ENCODE data around the gene AGAP1.
"Not testable (repeated sequence)": the region's sequence is repeated elsewhere in the genome, so short reads cannot be mapped to it uniquely, and the experiment has no call there.

The AGAP1 gene

GRCh38 chr2:236061899-236062298 lies 568.1 kb downstream of the AGAP1 start:
- Histone ChIP-seq H3K9me3 (ENCODE audit: control insufficient read depth in 2 of 2, low read length in 2 of 2) (peaks cover 0 to 3% of the 10 kb centered on the region in 2 donors), H3K9ac (ENCODE audit: low read depth in 1 of 2, low read length in 2 of 2) (no peak overlapping the region), H3K4me3 (ENCODE audit: low read length in 2 of 2) (no peak overlapping the region), H3K27me3 (ENCODE audit: control insufficient read depth in 2 of 2, insufficient read depth in 2 of 2, low read length in 2 of 2) (no peaks in the 10 kb centered on the region), H3K4me1 (ENCODE audit: control insufficient read depth in 2 of 2, insufficient read depth in 2 of 2, low read length in 2 of 2) (no peaks in the 10 kb centered on the region), H3K27ac (ENCODE audit: low read depth in 2 of 2, low read length in 2 of 2) (no peak overlapping the region), H3K36me3 (ENCODE audit: control insufficient read depth in 2 of 2, insufficient read depth in 2 of 2, low read length in 2 of 2) (peaks cover 10 to 19% of the 10 kb centered on the region in 2 donors)

- H3K9ac ChIP-seq (ENCODE audit: low read depth in 1 of 2, low read length in 2 of 2); H3K27ac ChIP-seq (ENCODE audit: low read depth in 2 of 2, low read length in 2 of 2); H3K9me3 ChIP-seq (ENCODE audit: control insufficient read depth in 2 of 2, low read length in 2 of 2); H3K27me3 ChIP-seq (ENCODE audit: control insufficient read depth in 2 of 2, insufficient read depth in 2 of 2, low read length in 2 of 2); H3K4me1 ChIP-seq (ENCODE audit: control insufficient read depth in 2 of 2, insufficient read depth in 2 of 2, low read length in 2 of 2); H3K4me3 ChIP-seq (ENCODE audit: low read length in 2 of 2): not testable (repeated sequence)
- H3K36me3 ChIP-seq (ENCODE audit: control insufficient read depth in 2 of 2, insufficient read depth in 2 of 2, low read length in 2 of 2) = peaks cover 9 to 19% of the 10 kb centered on the region in 2 donors
Measured at GRCh38 chr2:236062806-236063205, 569.0 kb downstream of the AGAP1 start.

GRCh38 chr2:236063994-236064393 lies 570.2 kb downstream of the AGAP1 start:
- Histone ChIP-seq H3K9ac (ENCODE audit: low read depth in 1 of 2, low read length in 2 of 2) (no peak overlapping the region), H3K4me3 (ENCODE audit: low read length in 2 of 2) (no peak overlapping the region), H3K27me3 (ENCODE audit: control insufficient read depth in 2 of 2, insufficient read depth in 2 of 2, low read length in 2 of 2) (no peaks in the 10 kb centered on the region), H3K4me1 (ENCODE audit: control insufficient read depth in 2 of 2, insufficient read depth in 2 of 2, low read length in 2 of 2) (no peaks in the 10 kb centered on the region), H3K27ac (ENCODE audit: low read depth in 2 of 2, low read length in 2 of 2) (no peak overlapping the region), H3K36me3 (ENCODE audit: control insufficient read depth in 2 of 2, insufficient read depth in 2 of 2, low read length in 2 of 2) (peaks cover 4 to 8% of the 10 kb centered on the region in 2 donors), H3K9me3 (ENCODE audit: control insufficient read depth in 2 of 2, low read length in 2 of 2) (no peaks in the 10 kb centered on the region)

DNA sequence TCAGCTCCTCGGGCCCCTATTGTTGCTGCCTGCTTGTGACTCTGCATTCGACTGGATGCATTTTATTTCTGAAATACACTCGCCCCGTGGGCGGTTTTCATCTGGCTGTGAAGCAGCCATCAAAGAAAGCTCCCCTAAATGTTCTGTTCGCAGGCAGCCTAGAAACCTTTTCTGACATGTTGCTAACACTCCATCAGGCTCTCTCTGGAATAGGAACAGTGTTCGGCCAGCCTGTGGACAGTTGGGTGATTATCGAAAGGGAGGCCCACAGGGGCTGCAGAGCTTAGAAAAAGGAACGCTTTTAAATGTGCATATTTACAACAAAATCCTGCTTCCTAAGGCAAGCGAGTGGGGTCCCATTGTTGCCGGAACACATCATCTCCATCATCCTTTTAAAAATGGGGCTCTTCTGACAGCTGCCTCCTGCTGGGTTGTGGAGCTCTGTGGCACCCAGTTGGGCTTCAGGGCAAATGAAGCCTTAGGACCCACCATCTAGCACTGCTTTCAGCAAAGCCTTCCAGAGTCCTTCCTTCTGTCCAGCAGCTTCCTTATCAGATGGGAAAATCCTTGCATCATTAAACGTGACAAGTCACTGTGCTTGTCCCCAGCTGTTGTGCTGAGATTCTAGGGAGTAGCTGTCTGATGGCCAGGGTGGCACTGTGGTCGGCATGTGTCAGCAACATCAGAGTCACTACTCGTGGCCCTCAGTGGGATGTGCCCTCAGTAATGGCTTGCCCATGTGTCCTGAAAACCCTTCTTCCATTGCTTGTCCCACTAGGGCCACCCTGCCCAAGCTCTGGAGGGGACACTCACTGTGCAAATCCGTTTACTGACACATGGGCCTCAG lies 571.7 kb downstream of the AGAP1 start:
- H3K9ac ChIP-seq (ENCODE audit: low read depth in 1 of 2, low read length in 2 of 2) = no peak overlapping the region
- peaks cover 4 to 9% of the 10 kb centered on the region in 2 donors for H3K36me3 ChIP-seq (ENCODE audit: control insufficient read depth in 2 of 2, insufficient read depth in 2 of 2, low read length in 2 of 2)
- H3K4me1 ChIP-seq (ENCODE audit: control insufficient read depth in 2 of 2, insufficient read depth in 2 of 2, low read length in 2 of 2) = no peaks in the 10 kb centered on the region
- H3K27ac ChIP-seq (ENCODE audit: low read depth in 2 of 2, low read length in 2 of 2) = no peak overlapping the region
- no peaks in the 10 kb centered on the region for H3K27me3 ChIP-seq (ENCODE audit: control insufficient read depth in 2 of 2, insufficient read depth in 2 of 2, low read length in 2 of 2)
- no peaks in the 10 kb centered on the region for H3K9me3 ChIP-seq (ENCODE audit: control insufficient read depth in 2 of 2, low read length in 2 of 2)
- no peak overlapping the region for H3K4me3 ChIP-seq (ENCODE audit: low read length in 2 of 2)

- no peak overlapping the region for H3K27ac ChIP-seq (ENCODE audit: low read depth in 2 of 2, low read length in 2 of 2)
- no peak overlapping the region for H3K9ac ChIP-seq (ENCODE audit: low read depth in 1 of 2, low read length in 2 of 2)
- no peaks in the 10 kb centered on the region for H3K27me3 ChIP-seq (ENCODE audit: control insufficient read depth in 2 of 2, insufficient read depth in 2 of 2, low read length in 2 of 2)
- H3K4me3 ChIP-seq (ENCODE audit: low read length in 2 of 2) = no peak overlapping the region
- H3K4me1 ChIP-seq (ENCODE audit: control insufficient read depth in 2 of 2, insufficient read depth in 2 of 2, low read length in 2 of 2) = peaks cover 3 to 6% of the 10 kb centered on the region in 2 donors
- no peaks in the 10 kb centered on the region for H3K9me3 ChIP-seq (ENCODE audit: control insufficient read depth in 2 of 2, low read length in 2 of 2)
- peaks cover 4% of the 10 kb centered on the region in 2 donors for H3K36me3 ChIP-seq (ENCODE audit: control insufficient read depth in 2 of 2, insufficient read depth in 2 of 2, low read length in 2 of 2)
Measured at GRCh38 chr2:236070236-236070635, 576.4 kb downstream of the AGAP1 start.

GRCh38 chr2:236073246-236073645 lies 579.4 kb downstream of the AGAP1 start:
- no peak overlapping the region for H3K27ac ChIP-seq (ENCODE audit: low read depth in 2 of 2, low read length in 2 of 2)

GRCh38 chr2:236073867-236074655 lies 580.2 kb downstream of the AGAP1 start:
- Histone ChIP-seq H3K4me1 (ENCODE audit: control insufficient read depth in 2 of 2, insufficient read depth in 2 of 2, low read length in 2 of 2) (peaks cover 16 to 18% of the 10 kb centered on the region in 2 donors), H3K27ac (ENCODE audit: low read depth in 2 of 2, low read length in 2 of 2) (no peak overlapping the region), H3K36me3 (ENCODE audit: control insufficient read depth in 2 of 2, insufficient read depth in 2 of 2, low read length in 2 of 2) (peaks cover 0 to 6% of the 10 kb centered on the region in 2 donors), H3K9me3 (ENCODE audit: control insufficient read depth in 2 of 2, low read length in 2 of 2) (no peaks in the 10 kb centered on the region), H3K9ac (ENCODE audit: low read depth in 1 of 2, low read length in 2 of 2) (no peak overlapping the region), H3K27me3 (ENCODE audit: control insufficient read depth in 2 of 2, insufficient read depth in 2 of 2, low read length in 2 of 2) (no peaks in the 10 kb centered on the region), H3K4me3 (ENCODE audit: low read length in 2 of 2) (no peak overlapping the region)

More at GRCh38 chr2:236073246-236073645, 579.4 kb downstream of the AGAP1 start:
- Histone ChIP-seq H3K9ac (ENCODE audit: low read depth in 1 of 2, low read length in 2 of 2) (no peak overlapping the region), H3K27me3 (ENCODE audit: control insufficient read depth in 2 of 2, insufficient read depth in 2 of 2, low read length in 2 of 2) (no peaks in the 10 kb centered on the region), H3K9me3 (ENCODE audit: control insufficient read depth in 2 of 2, low read length in 2 of 2) (no peaks in the 10 kb centered on the region), H3K4me1 (ENCODE audit: control insufficient read depth in 2 of 2, insufficient read depth in 2 of 2, low read length in 2 of 2) (peaks cover 10 to 12% of the 10 kb centered on the region in 2 donors), H3K4me3 (ENCODE audit: low read length in 2 of 2) (no peak overlapping the region), H3K36me3 (ENCODE audit: control insufficient read depth in 2 of 2, insufficient read depth in 2 of 2, low read length in 2 of 2) (peaks cover 0 to 6% of the 10 kb centered on the region in 2 donors)

DNA sequence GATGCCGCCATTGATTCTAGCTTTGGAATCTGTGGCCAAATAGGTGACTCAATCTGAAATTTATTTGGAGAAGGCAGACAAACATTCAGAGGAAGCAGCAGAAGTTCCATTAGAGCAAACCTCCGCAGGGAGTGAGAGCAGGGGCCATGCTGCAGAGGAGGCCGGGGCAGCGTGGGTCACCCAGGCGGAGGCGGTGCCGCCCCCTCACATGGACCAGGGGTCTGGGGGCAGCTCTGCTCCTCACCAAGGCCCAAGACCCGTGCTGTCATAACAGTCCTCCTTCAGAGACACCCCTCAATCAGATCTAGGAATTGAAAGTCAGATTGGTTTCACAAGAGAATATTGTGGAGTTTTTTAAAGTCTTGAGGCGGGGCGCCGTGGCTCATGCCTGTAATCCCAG lies 582.0 kb downstream of the AGAP1 start:
- H3K4me1 ChIP-seq (ENCODE audit: control insufficient read depth in 2 of 2, insufficient read depth in 2 of 2, low read length in 2 of 2) = peaks cover 16 to 19% of the 10 kb centered on the region in 2 donors
- no peak overlapping the region for H3K4me3 ChIP-seq (ENCODE audit: low read length in 2 of 2)
- H3K27me3 ChIP-seq (ENCODE audit: control insufficient read depth in 2 of 2, insufficient read depth in 2 of 2, low read length in 2 of 2) = no peaks in the 10 kb centered on the region
- peaks cover 0 to 2% of the 10 kb centered on the region in 2 donors for H3K36me3 ChIP-seq (ENCODE audit: control insufficient read depth in 2 of 2, insufficient read depth in 2 of 2, low read length in 2 of 2)
- H3K9me3 ChIP-seq (ENCODE audit: control insufficient read depth in 2 of 2, low read length in 2 of 2) = no peaks in the 10 kb centered on the region
- H3K9ac ChIP-seq (ENCODE audit: low read depth in 1 of 2, low read length in 2 of 2) = no peak overlapping the region
- no peak overlapping the region for H3K27ac ChIP-seq (ENCODE audit: low read depth in 2 of 2, low read length in 2 of 2)

GRCh38 chr2:236078297-236079255 lies 584.7 kb downstream of the AGAP1 start:
- peak overlapping the region; percentile 50 to 52 for H3K27ac ChIP-seq (ENCODE audit: low read depth in 2 of 2, low read length in 2 of 2)
- H3K27me3 ChIP-seq (ENCODE audit: control insufficient read depth in 2 of 2, insufficient read depth in 2 of 2, low read length in 2 of 2) = no peaks in the 10 kb centered on the region
- H3K9ac ChIP-seq (ENCODE audit: low read depth in 1 of 2, low read length in 2 of 2) = peak overlapping the region in 1 of 2 donors; percentile 16
- H3K9me3 ChIP-seq (ENCODE audit: control insufficient read depth in 2 of 2, low read length in 2 of 2) = no peaks in the 10 kb centered on the region
- peaks cover 0 to 2% of the 10 kb centered on the region in 2 donors for H3K36me3 ChIP-seq (ENCODE audit: control insufficient read depth in 2 of 2, insufficient read depth in 2 of 2, low read length in 2 of 2)
- no peak overlapping the region for H3K4me3 ChIP-seq (ENCODE audit: low read length in 2 of 2)
- H3K4me1 ChIP-seq (ENCODE audit: control insufficient read depth in 2 of 2, insufficient read depth in 2 of 2, low read length in 2 of 2) = peaks cover 16 to 19% of the 10 kb centered on the region in 2 donors

Measured in mucosa of rectum (tissue), 2 donors.